GM18517 (cell line): ENCODE measurements around the gene ZBTB7A.

ENCODE experiments used
- ATAC-seq: cut with Tn5 transposase; IDR thresholded peaks from one replicate; pipeline ENCODE4 v1.9.1; 2021; ENCODE audit warnings: mild to moderate bottlenecking, moderate library complexity; ENCODE audit not compliant: unreplicated experiment

Gene ZBTB7A

DNA sequence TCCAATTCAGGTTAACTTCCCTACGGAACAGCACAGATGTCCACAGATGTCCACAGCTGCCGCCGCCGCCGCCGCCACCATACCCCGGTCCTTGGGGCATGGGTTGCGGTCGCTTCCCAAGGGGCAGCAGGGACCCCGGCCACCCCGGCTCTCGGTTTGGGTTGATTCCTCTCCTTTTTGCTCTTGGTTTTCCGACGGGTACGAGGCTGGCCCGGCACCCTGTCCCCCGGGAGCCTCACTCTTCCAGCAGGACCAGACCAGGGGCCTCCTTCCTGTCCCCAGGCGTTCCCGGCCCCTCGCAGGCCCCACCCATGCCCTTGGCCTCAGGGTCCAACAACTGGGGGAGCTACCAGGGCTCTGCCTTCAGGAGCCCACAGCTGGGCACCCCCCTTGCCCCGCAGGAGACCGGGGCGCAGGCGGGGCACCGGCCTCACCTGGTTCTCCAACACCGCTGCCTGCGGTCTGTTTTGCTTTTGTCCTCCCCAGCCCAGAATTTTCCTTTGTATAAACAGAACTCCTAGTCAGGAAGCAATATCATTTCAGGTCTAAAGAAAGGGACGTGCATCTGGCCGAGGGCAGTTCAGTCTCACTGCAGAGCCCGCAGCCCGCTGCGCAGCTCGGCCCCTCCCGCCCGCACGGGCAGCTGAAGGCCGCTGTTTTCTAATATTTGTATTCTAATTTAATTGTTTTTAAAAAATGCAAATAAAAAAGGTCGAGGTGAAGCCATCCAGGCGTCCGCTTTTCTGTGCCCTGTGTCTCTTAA is 27.9 kb downstream of the ZBTB7A start:
- ATAC-seq, result no peak

GRCh38 chr19:4038057-4038456 is 28.6 kb downstream of the ZBTB7A start:
- ATAC-seq, result no peak

- ATAC-seq, result no peak
These were observed 29.3 kb downstream of the ZBTB7A start for GRCh38 chr19:4037301-4037949.

- ATAC-seq, result no peak
These were observed 30.0 kb downstream of the ZBTB7A start for GRCh38 chr19:4036576-4037300.

- ATAC-seq, result no peak
These were observed 31.1 kb downstream of the ZBTB7A start for GRCh38 chr19:4035582-4035981.

GRCh38 chr19:4035018-4035566 is 31.6 kb downstream of the ZBTB7A start:
- ATAC-seq, result no peak

- ATAC-seq, result no peak
These were observed 32.4 kb downstream of the ZBTB7A start for GRCh38 chr19:4034048-4035017.

GRCh38 chr19:4033028-4033956 is 33.4 kb downstream of the ZBTB7A start:
- ATAC-seq, result no peak

- ATAC-seq, result no peak
These were observed 34.3 kb downstream of the ZBTB7A start for GRCh38 chr19:4032436-4032835.

GRCh38 chr19:4031420-4031819 is 35.3 kb downstream of the ZBTB7A start:
- no peak for ATAC-seq

GRCh38 chr19:4030981-4031380 is 35.7 kb downstream of the ZBTB7A start:
- ATAC-seq, result no peak

DNA sequence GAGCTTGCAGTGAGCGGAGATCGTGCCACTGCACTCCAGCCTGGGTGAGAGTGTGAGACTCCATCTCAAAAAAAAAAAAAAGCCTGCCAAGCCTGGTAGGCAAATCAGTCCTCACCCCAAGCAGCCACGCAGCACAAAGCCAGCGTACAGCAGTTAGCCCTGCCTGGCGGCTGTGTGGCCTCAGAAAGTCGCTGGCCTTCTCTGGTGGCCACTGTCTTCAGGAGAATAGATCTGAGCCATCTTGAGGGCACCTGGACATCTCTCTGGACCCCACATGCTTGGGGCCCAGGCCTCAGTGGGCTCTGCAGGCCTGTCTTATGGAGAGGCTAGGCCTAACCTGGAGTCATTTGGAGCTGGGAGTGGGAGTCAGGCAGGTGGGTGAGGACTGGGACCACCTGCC is 36.1 kb downstream of the ZBTB7A start:
- no peak for ATAC-seq

DNA sequence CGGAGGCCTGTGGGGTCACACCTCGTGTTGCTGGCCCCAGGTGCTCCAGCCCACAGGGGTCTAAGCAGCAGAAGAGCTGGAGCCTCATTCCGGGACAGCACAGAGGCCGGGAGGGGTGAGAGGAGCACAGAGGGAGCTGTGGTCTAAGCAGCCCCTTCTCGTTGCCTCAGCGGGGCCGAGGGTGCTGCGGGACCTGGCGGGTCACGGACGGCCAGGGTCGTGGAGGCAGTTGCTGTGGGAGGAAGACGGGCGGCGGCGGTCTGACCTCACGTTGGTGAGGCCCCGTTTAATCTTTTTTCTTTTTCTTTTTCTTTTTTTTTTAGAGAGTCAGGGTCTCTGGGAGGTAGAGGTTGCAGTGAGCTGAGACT is 37.5 kb downstream of the ZBTB7A start:
- ATAC-seq, result no peak

DNA sequence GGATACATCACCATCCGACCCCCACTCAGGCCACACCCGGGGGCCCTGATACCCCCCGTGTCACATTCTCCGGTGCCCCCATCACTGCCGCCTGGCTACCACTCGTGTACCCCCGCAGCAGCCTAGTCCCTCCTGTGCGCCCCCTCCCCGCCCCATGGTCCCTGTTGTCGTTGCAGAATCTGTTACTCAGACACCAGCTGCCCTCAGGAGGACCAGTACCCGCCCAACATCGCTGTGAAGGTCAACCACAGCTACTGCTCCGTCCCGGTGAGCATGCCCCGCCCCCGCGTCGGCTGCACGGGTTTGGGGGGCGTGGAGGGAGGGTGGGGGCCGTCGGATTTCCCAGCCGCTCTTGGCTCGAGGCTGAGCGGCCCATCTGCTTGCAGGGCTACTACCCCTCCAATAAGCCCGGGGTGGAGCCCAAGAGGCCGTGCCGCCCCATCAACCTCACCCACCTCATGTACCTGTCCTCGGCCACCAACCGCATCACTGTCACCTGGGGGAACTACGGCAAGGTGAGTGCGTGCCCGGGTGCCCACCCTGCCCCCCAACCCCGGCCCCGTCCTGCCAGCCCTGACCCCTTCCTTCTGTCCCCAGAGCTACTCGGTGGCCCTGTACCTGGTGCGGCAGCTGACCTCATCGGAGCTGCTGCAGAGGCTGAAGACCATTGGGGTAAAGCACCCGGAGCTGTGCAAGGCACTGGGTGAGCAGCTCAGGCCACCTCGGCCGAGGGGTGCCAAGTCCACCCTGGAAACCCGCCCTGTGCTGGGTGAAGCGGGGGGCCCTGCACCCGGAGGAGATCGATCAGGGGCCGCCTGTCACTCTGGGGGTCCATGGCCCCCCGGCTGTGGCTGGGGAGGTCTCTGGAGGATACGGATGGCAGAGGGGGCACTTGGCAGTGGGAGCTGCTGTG is 38.1 kb downstream of the ZBTB7A start:
- ATAC-seq, result no peak

- ATAC-seq, result no peak
These were observed 39.6 kb downstream of the ZBTB7A start for GRCh38 chr19:4027146-4027545.

DNA sequence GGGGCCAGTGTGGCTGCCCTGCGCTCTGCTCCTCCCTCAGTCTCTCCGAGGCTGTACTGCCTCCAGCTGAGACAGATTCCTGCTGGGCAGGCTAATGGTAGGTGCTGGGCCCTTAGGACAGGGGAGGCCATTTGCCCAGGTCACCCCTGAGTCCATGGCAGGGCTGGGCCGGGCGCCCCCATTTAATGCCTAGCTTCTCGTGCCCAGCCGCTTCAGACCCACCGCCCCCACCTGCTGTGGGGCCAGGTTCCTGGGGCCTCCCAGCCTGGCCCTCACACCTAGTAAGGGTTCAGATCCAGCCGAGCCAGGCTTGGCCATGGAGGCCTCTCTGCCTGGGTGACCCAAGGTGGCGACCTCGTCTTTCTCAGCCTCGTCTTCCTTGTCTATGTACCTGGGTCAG is 41.4 kb downstream of the ZBTB7A start:
- ATAC-seq, result no peak

- ATAC-seq, result no peak
These were observed 42.9 kb downstream of the ZBTB7A start for GRCh38 chr19:4023600-4024398.

DNA sequence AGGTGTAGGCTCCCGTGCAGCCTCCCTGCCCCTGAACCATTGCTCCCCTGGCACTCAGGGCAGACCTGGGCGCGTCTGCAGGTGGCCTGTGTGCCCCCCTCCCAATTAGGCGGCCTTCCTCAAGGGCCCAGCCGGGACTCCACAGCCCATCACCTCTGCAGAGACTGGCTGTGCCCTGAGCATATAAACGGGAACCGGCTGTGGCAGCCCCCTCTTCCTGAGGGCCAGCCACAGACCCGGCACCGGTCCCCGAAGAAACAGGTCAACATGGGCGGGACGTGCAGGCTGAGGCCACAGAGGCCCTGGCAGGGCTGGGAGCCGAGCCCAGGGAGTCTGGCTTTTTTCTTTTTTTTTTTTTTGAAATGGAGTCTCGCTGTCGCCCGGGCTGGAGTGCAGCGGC is 47.1 kb downstream of the ZBTB7A start:
- ATAC-seq, result no peak
